Neural progenitor cell (in vitro differentiated cells): ENCODE data around the gene SLC38A1.
"Not testable (repeated sequence)": the region's sequence is repeated elsewhere in the genome, so short reads cannot be mapped to it uniquely, and the experiment has no call there.

Experiments used
- CTCF ChIP-seq: fragments of 200-600 bp; sonication (generic); IDR thresholded peaks from 2 replicates; pipeline ENCODE4 v1.5.1; 2017; ENCODE audit warnings: antibody characterized with exemption, mild to moderate bottlenecking
- EZH2 ChIP-seq: fragments of 200-600 bp; sonication (generic); IDR thresholded peaks from 2 replicates; pipeline ENCODE4 v1.6.1; 2017; ENCODE audit warnings: antibody characterized with exemption, mild to moderate bottlenecking, moderate library complexity
- EZH2phosphoT487 ChIP-seq: fragments of 200-600 bp; sonication (generic); IDR thresholded peaks from 2 replicates; pipeline ENCODE4 v1.6.1; 2017; ENCODE audit warnings: antibody characterized with exemption

DNA sequence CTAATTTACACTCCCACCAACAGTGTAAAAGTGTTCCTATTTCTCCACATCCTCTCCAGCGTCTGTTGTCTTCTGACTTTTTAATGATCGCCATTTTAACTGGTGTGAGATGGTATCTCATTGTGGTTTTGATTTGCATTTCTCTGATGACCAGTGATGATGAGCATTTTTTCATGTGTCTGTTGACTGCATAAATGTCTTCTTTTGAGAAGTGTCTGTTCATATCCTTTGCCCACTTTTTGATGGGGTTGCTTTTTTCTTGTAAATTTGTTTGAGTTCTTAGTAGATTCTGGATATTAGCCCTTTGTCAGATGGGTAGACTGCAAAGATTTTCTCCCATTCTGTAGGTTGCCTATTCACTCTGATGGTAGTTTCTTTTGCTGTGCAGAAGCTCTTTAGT, 78.3 kb downstream of the SLC38A1 start:
- not testable (repeated sequence) for TF ChIP-seq CTCF, EZH2, EZH2phosphoT487
